ENCODE measurements around the gene MEF2C. TPM values are rescaled to one million over a fixed set of nuclear protein-coding genes. Genes with fewer than 3 reads are reported as not detected.

MEF2C gene
- total and polyA plus RNA-seq, 2 of the 13 experiments (the other 11 are each of a cell fraction or from before 2014, with no cell fraction given): 0.02 TPM; not detected in 1

GRCh38 chr5:88690409-88691229, 192.4 kb downstream of the MEF2C start (continued):
- TF ChIP-seq ZNF260 (CRISPR knock-in tag; IDR thresholded peaks at IDR 0.05; ENCODE audit: borderline replicate concordance, low read depth): no peak
- no peak for TF ChIP-seq MYNN (CRISPR knock-in tag; IDR thresholded peaks at IDR 0.05; ENCODE audit: low read depth)
- no peak for TF ChIP-seq ZNF235 (CRISPR knock-in tag; IDR thresholded peaks at IDR 0.05; ENCODE audit: borderline replicate concordance)
- no peak for TF ChIP-seq SMARCE1 (IDR thresholded peaks at IDR 0.05; ENCODE audit: borderline replicate concordance)
- TF ChIP-seq ZNF264 (CRISPR knock-in tag; IDR thresholded peaks at IDR 0.05): no peak
- TF ChIP-seq REST (IDR thresholded peaks at IDR 0.05; ENCODE audit: borderline replicate concordance in 1 of 2, low read depth in 1 of 2, low read length in 2 of 2): no peak
- no peak for TF ChIP-seq IRF2 (CRISPR knock-in tag; IDR thresholded peaks at IDR 0.05)
- TF ChIP-seq PLSCR1 (CRISPR knock-in tag; IDR thresholded peaks at IDR 0.05; ENCODE audit: borderline replicate concordance): no peak
- TF ChIP-seq KAT7 (CRISPR knock-in tag; IDR thresholded peaks at IDR 0.05; ENCODE audit: borderline replicate concordance): no peak
- TF ChIP-seq ZNF567 (CRISPR knock-in tag; IDR thresholded peaks at IDR 0.05; ENCODE audit: borderline replicate concordance): no peak
- TF ChIP-seq SP2 (CRISPR knock-in tag; IDR thresholded peaks at IDR 0.05): no peak
- TF ChIP-seq KDM2A (CRISPR knock-in tag; IDR thresholded peaks at IDR 0.05; ENCODE audit: borderline replicate concordance, low read depth): peak; percentile 81; the same call in 1 of the 2 replicates
- TF ChIP-seq RARA (CRISPR knock-in tag; IDR thresholded peaks at IDR 0.05): no peak
- TF ChIP-seq ZSCAN25 (CRISPR knock-in tag; IDR thresholded peaks at IDR 0.05): no peak
- TF ChIP-seq ZNF543 (CRISPR knock-in tag; IDR thresholded peaks at IDR 0.05): no peak
- TF ChIP-seq TAF1 (CRISPR knock-in tag; IDR thresholded peaks at IDR 0.05): no peak
- TF ChIP-seq JUNB (CRISPR knock-in tag; IDR thresholded peaks at IDR 0.05; ENCODE audit: borderline replicate concordance): no peak
- TF ChIP-seq FOSL1 (CRISPR knock-in tag; IDR thresholded peaks at IDR 0.05; ENCODE audit: borderline replicate concordance): no peak
- no peak for TF ChIP-seq ZNF326 (CRISPR knock-in tag; IDR thresholded peaks at IDR 0.05; ENCODE audit: borderline replicate concordance)
- TF ChIP-seq ZMYM3 (CRISPR knock-in tag; IDR thresholded peaks at IDR 0.05): no peak
- peak; percentile 79 for TF ChIP-seq RAD21 (CRISPR knock-in tag; IDR thresholded peaks at IDR 0.05)
- no peak for TF ChIP-seq HNRNPK (IDR thresholded peaks at IDR 0.05; ENCODE audit: low read depth, low read length, poor library complexity, severe bottlenecking)
- no peak for TF ChIP-seq ZBTB44 (CRISPR knock-in tag; IDR thresholded peaks at IDR 0.05)
- TF ChIP-seq THAP8 (CRISPR knock-in tag; IDR thresholded peaks at IDR 0.05; ENCODE audit: borderline replicate concordance): no peak
